SK-N-SH (cell line): ENCODE measurements around the gene RBP5. TPM values are rescaled to one million over a fixed set of nuclear protein-coding genes. Genes with fewer than 3 reads are reported as not detected.

ENCODE experiments used
- CTCF ChIA-PET: fragments of 300-600, 350-600 bp; formaldehyde crosslinking; extraction: SDS; loops from one replicate; lab custom pipeline; 2021; lab: Yijun Ruan, JAX
- POLR2A ChIA-PET: fragments of 350-600 bp; sonication (Branson Sonifier 250); formaldehyde crosslinking; extraction: SDS; loops from one replicate; lab custom pipeline; 2020; ENCODE audit warnings: antibody characterized with exemption, inconsistent platforms; lab: Yijun Ruan, JAX
- DNase-seq: peaks from one replicate; pipeline ENCODE4 v3.0.0; 2012
- H2AFZ ChIP-seq: fragments of 200-600 bp; sonication (generic); 2 replicates; pipeline ENCODE4 v1.8.1; 2016; ENCODE audit warnings: antibody characterized with exemption, mild to moderate bottlenecking, low read depth
- H3F3A ChIP-seq: fragments of 200-600 bp; sonication (generic); replicated peaks from 2 replicates; pipeline ENCODE3; 2016; ENCODE audit warnings: antibody characterized with exemption, mild to moderate bottlenecking; ENCODE audit not compliant: insufficient read depth
- H3K27ac ChIP-seq, 2 experiments: fragments of 200-500 bp in 1 of 2; fragments of 200-600 bp in 1 of 2; sonication (Bioruptor generic) in 1 of 2; sonication (generic), shearing (Covaris generic) in 1 of 2; 2 replicates each; pipeline versions ENCODE4 v1.5.1 to v1.6.1; 2014 to 2016; ENCODE audit warnings: low read depth in 2 of 2, inconsistent platforms in 1 of 2, low read length in 1 of 2, mild to moderate bottlenecking in 1 of 2, mixed read lengths in 1 of 2
- H3K27me3 ChIP-seq: fragments of 200-600 bp; sonication (generic), shearing (Covaris generic); 2 replicates; pipeline ENCODE4 v1.6.1; 2016; ENCODE audit warnings: mixed run types; ENCODE audit not compliant: insufficient read depth
- H3K36me3 ChIP-seq, 2 experiments: fragments of 200-500 bp in 1 of 2; fragments of 200-600 bp in 1 of 2; sonication (Bioruptor generic) in 1 of 2; sonication (generic) in 1 of 2; replicated peaks in 1 of 2; 2 replicates each; pipeline versions ENCODE3 to v1.5.1; 2014 to 2016; ENCODE audit warnings: low read length in 1 of 2, mild to moderate bottlenecking in 1 of 2; ENCODE audit not compliant: insufficient read depth in 2 of 2, control insufficient read depth in 1 of 2
- H3K4me1 ChIP-seq, 2 experiments: fragments of 200-500 bp in 1 of 2; fragments of 200-600 bp in 1 of 2; sonication (Bioruptor generic) in 1 of 2; sonication (generic), shearing (Covaris generic) in 1 of 2; 2 replicates each; pipeline versions ENCODE4 v1.5.1 to v1.6.1; 2014 to 2016; ENCODE audit warnings: low read depth in 1 of 2, low read length in 1 of 2, mixed run types in 1 of 2; ENCODE audit not compliant: insufficient read depth in 2 of 2, control insufficient read depth in 1 of 2
- H3K4me2 ChIP-seq: fragments of 200-600 bp; sonication (generic), shearing (Covaris generic); 2 replicates; pipeline ENCODE4 v1.6.1; 2017; ENCODE audit warnings: mixed run types
- H3K4me3 ChIP-seq, 2 experiments: fragments of 200-500 bp in 1 of 2; fragments of 200-600 bp in 1 of 2; sonication (Bioruptor generic) in 1 of 2; sonication (generic), shearing (Covaris generic) in 1 of 2; 2 replicates each; pipeline versions ENCODE4 v1.5.1 to v1.8.1; 2014 to 2016; ENCODE audit warnings: low read depth in 2 of 2, inconsistent platforms in 1 of 2, low read length in 1 of 2, mild to moderate bottlenecking in 1 of 2, mixed read lengths in 1 of 2, moderate library complexity in 1 of 2
- H3K79me2 ChIP-seq: fragments of 200-600 bp; sonication (generic); 2 replicates; pipeline ENCODE4 v1.8.1; 2017; ENCODE audit warnings: mild to moderate bottlenecking; ENCODE audit not compliant: insufficient read depth
- H3K9ac ChIP-seq: fragments of 200-600 bp; sonication (generic); 2 replicates; pipeline ENCODE4 v1.6.1; 2017; ENCODE audit warnings: mixed run types
- H3K9me2 ChIP-seq: fragments of 200-600 bp; sonication (generic); 2 replicates; pipeline ENCODE4 v1.6.1; 2017; ENCODE audit warnings: mixed run types
- H3K9me3 ChIP-seq: fragments of 200-600 bp; sonication (generic); 2 replicates; pipeline ENCODE4 v1.6.1; 2017; ENCODE audit warnings: mixed run types, mild to moderate bottlenecking, moderate library complexity
- H4K20me1 ChIP-seq: fragments of 200-600 bp; sonication (generic); 2 replicates; pipeline ENCODE4 v1.6.1; 2017; ENCODE audit warnings: mild to moderate bottlenecking, mixed run types; ENCODE audit not compliant: insufficient read depth
- EP300 ChIP-seq, 2 experiments: IDR thresholded peaks; 2 replicates each; pipeline versions ENCODE4 v1.4.0 to v1.6.1; 2012; ENCODE audit warnings: borderline replicate concordance in 1 of 2, low read depth in 1 of 2, low read length in 1 of 2
- GATA2 ChIP-seq: sonication (generic); formaldehyde crosslinking; IDR thresholded peaks from 2 replicates; pipeline ENCODE4 v1.5.0; 2020; ENCODE audit warnings: mild to moderate bottlenecking, missing genetic modification reagents
- NRF1 ChIP-seq: IDR thresholded peaks from 2 replicates; pipeline ENCODE4 v1.6.1; 2012; ENCODE audit warnings: low read depth, mild to moderate bottlenecking, low read length
- RAD21 ChIP-seq: IDR thresholded peaks from 2 replicates; pipeline ENCODE4 v1.6.1; 2012; ENCODE audit warnings: mild to moderate bottlenecking, low read length
- RCOR1 ChIP-seq: fragments of 150-350 bp; IDR thresholded peaks from 2 replicates; pipeline ENCODE4 v1.6.1; 2017; ENCODE audit warnings: antibody characterized with exemption, low read length
- RFX5 ChIP-seq: IDR thresholded peaks from 2 replicates; pipeline ENCODE4 v1.6.1; 2012; ENCODE audit warnings: mild to moderate bottlenecking, improper control_type of control experiment, low read length
- RXRA ChIP-seq: IDR thresholded peaks from 2 replicates; pipeline ENCODE4 v1.4.0; 2012; ENCODE audit warnings: low read depth, mild to moderate bottlenecking, borderline replicate concordance
- SIN3A ChIP-seq: IDR thresholded peaks from 2 replicates; pipeline ENCODE4 v1.6.1; 2012; ENCODE audit warnings: low read depth, mild to moderate bottlenecking, low read length, moderate library complexity, borderline replicate concordance
- TEAD4 ChIP-seq: IDR thresholded peaks from 2 replicates; pipeline ENCODE4 v1.4.0; 2012; ENCODE audit warnings: mild to moderate bottlenecking, borderline replicate concordance; ENCODE audit not compliant: insufficient read depth
- WGBS: methylation state at CpG from one replicate; pipeline ENCODE4 v1.1.6; 2017; ENCODE audit warnings: low lambda C conversion rate; 5-methylcytosine and 5-hydroxymethylcytosine counted together
- polyA plus RNA-seq, 3 experiments: library from polyadenylated mRNA; depleted of rRNA; stranded (reverse); fragments of >200 nt; gene quantifications; 2 replicates each; pipeline ENCODE4 v1.2.3, GENCODE V29; 2012
- TF ChIP-seq, protein P1 (sequence below): fragments of 150-350 bp; IDR thresholded peaks from 2 replicates; pipeline ENCODE4 v1.6.1; 2016; ENCODE audit warnings: mild to moderate bottlenecking, low read depth, low read length
- TF ChIP-seq, protein P2 (sequence below): fragments of 150-350 bp; IDR thresholded peaks from 2 replicates; pipeline ENCODE4 v1.6.1; 2017; ENCODE audit warnings: antibody characterized with exemption, low read length, low read depth, borderline replicate concordance

Gene RBP5
- polyA plus RNA-seq, 1 of the 3 experiments (the other 2 are of a cell fraction), result 0.12 TPM

GRCh38 chr12:7106082-7106481 lies 22.6 kb downstream of the RBP5 start:
- WGBS, result 27% methylated on average over 1 of the region's 1 CpG
- DNase-seq, result no peak
- Histone ChIP-seq H3K9ac (no peak overlapping the region), H3K9me2 (no peaks in the 10 kb centered on the region), H3K4me1 (peaks cover 0 to 15% of the 10 kb centered on the region in 2 experiments; a peak in 1 of 4 replicates), H3K4me2 (no peak overlapping the region), H3K27ac (no peak overlapping the region), H3K4me3 (no peak overlapping the region), H3K9me3 (0 out of 2 replicates have a peak, but pooled peaks cover 6% of the 10 kb centered on the region), H3F3A (no peaks in the 10 kb centered on the region), H3K79me2 (no peaks in the 10 kb centered on the region), H3K36me3 (peaks cover 0 to 5% of the 10 kb centered on the region in 2 experiments), H4K20me1 (no peaks in the 10 kb centered on the region), H3K27me3 (no peaks in the 10 kb centered on the region), H2AFZ (no peak overlapping the region)
- TF ChIP-seq NRF1, result no peak
- no peak for TF ChIP-seq SIN3A
- TF ChIP-seq TEAD4, result no peak
- TF ChIP-seq, protein P1, sequence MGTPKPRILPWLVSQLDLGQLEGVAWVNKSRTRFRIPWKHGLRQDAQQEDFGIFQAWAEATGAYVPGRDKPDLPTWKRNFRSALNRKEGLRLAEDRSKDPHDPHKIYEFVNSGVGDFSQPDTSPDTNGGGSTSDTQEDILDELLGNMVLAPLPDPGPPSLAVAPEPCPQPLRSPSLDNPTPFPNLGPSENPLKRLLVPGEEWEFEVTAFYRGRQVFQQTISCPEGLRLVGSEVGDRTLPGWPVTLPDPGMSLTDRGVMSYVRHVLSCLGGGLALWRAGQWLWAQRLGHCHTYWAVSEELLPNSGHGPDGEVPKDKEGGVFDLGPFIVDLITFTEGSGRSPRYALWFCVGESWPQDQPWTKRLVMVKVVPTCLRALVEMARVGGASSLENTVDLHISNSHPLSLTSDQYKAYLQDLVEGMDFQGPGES, result no peak
- TF ChIP-seq GATA2 (CRISPR knock-in tag), result no peak
- TF ChIP-seq RXRA, result no peak
- TF ChIP-seq RCOR1, result no peak
- TF ChIP-seq RFX5, result no peak
- no peak for TF ChIP-seq RAD21
- TF ChIP-seq EP300 (IDR thresholded peaks at IDR 0.05; ENCODE audit: borderline replicate concordance in 1 of 2, low read depth in 1 of 2, low read length in 1 of 2), result no peak
- ChIA-PET CTCF (interaction anchor here (0.7 to 3.9 kb wide), 4 partner anchors 13 to 484 kb away, joined by 3 to 28 read pairs (median 4); partner anchors contain the start of genes C12orf57 and RNU7-1), POLR2A (no interaction called here)

DNA sequence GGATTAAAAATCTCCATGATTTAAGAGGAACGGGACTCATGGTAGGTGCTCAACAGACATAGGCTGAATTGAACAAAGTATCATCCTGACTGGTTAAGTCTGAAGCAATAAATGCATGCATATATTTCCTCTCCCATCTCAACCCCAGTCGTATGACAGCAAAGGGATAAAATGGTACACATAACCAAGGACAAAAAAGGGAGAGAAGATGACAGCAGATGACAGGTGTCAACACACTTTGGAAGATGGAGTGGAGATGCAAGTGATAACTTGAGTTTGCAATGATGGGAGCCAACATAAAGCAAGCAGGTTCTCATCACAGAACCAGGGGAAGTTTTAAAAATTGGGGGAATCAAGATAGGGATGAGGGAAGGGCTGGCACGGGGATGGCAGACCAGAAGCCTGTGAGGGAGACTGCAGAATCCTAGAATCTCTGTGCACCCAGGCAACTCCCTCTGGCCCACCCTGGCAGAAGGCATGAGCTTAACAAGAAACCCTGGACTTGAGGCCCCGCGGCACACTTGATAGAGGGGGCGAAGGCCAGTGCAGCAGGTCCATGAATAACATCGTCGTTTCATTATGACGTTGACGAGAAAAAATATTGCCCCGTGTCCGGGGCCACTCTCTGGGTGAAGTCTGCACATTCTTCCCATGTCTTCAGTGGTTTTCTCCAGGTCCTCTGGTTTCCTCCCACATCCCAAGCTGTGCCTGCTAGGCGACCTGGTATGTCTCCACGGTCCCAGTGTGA lies 24.7 kb downstream of the RBP5 start:
- H3F3A ChIP-seq, result no peaks in the 10 kb centered on the region
- WGBS, result 82% methylated on average over 14 of the region's 14 CpGs

More for the DNA sequence above, 24.7 kb downstream of the RBP5 start:
- TF ChIP-seq, protein P2, sequence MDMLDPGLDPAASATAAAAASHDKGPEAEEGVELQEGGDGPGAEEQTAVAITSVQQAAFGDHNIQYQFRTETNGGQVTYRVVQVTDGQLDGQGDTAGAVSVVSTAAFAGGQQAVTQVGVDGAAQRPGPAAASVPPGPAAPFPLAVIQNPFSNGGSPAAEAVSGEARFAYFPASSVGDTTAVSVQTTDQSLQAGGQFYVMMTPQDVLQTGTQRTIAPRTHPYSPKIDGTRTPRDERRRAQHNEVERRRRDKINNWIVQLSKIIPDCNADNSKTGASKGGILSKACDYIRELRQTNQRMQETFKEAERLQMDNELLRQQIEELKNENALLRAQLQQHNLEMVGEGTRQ, result no peak
- no peaks in the 10 kb centered on the region for H3K27me3 ChIP-seq
- 0 out of 2 replicates have a peak, but pooled peaks cover 6% of the 10 kb centered on the region for H3K9me3 ChIP-seq
- ChIA-PET POLR2A (no interaction called here), CTCF (interaction anchor here (0.9 to 1.8 kb wide), 5 partner anchors 9 to 180 kb away, joined by 3 to 11 read pairs (median 3); no protein-coding TSS in a partner anchor)
- H3K4me3 ChIP-seq, result no peak overlapping the region
- H4K20me1 ChIP-seq, result no peaks in the 10 kb centered on the region
- peaks cover 0 to 5% of the 10 kb centered on the region in 2 experiments for H3K36me3 ChIP-seq
- no peaks in the 10 kb centered on the region for H3K9me2 ChIP-seq
- no peak overlapping the region for H3K27ac ChIP-seq
- no peak for DNase-seq
- no peak overlapping the region for H3K4me2 ChIP-seq
- H3K9ac ChIP-seq, result no peak overlapping the region
- H3K4me1 ChIP-seq, result peaks cover 0 to 10% of the 10 kb centered on the region in 2 experiments; a peak in 1 of 4 replicates
- no peak overlapping the region for H2AFZ ChIP-seq
- H3K79me2 ChIP-seq, result no peaks in the 10 kb centered on the region
